ENCODE data around the gene DNASE1L1.

DNA sequence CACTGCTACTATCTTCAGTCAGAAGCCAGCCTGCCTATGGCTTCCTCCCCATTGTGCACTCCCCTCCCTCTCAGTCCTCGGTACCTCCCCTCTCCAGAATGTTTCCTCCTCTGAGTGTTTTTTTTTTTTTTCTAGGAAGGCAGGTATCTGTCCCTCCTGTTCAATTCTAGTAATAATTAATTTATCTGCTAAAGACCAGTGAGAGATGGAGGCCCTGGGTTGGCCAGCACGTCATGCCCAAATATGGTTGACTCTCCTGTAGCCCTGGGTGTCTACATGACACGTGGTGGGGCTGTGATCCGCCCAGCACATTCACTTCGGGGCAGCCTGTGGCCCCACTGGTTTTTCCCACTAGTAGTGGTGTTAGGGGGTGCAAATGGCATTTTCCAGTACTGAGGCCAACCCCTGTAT lies 36.4 kb downstream of the DNASE1L1 start:
- TF ChIP-seq YY1 (IDR thresholded peaks at IDR 0.05; ENCODE audit: low read depth) (no peak), MEF2A (IDR thresholded peaks at IDR 0.05; ENCODE audit: borderline replicate concordance, low read depth) (no peak), EP300 (IDR thresholded peaks at IDR 0.05; ENCODE audit: borderline replicate concordance in 1 of 2, low read depth in 1 of 2, low read length in 1 of 2) (no peak), RAD21 (IDR thresholded peaks at IDR 0.05; ENCODE audit: low read length) (no peak), POLR2AphosphoS5 (IDR thresholded peaks at IDR 0.05; ENCODE audit: low read depth, low read length) (no peak)
- TF ChIP-seq, protein P1, sequence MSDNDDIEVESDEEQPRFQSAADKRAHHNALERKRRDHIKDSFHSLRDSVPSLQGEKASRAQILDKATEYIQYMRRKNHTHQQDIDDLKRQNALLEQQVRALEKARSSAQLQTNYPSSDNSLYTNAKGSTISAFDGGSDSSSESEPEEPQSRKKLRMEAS (IDR thresholded peaks at IDR 0.05; ENCODE audit: low read depth), result no peak
- TF ChIP-seq, protein P2, sequence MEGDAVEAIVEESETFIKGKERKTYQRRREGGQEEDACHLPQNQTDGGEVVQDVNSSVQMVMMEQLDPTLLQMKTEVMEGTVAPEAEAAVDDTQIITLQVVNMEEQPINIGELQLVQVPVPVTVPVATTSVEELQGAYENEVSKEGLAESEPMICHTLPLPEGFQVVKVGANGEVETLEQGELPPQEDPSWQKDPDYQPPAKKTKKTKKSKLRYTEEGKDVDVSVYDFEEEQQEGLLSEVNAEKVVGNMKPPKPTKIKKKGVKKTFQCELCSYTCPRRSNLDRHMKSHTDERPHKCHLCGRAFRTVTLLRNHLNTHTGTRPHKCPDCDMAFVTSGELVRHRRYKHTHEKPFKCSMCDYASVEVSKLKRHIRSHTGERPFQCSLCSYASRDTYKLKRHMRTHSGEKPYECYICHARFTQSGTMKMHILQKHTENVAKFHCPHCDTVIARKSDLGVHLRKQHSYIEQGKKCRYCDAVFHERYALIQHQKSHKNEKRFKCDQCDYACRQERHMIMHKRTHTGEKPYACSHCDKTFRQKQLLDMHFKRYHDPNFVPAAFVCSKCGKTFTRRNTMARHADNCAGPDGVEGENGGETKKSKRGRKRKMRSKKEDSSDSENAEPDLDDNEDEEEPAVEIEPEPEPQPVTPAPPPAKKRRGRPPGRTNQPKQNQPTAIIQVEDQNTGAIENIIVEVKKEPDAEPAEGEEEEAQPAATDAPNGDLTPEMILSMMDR (IDR thresholded peaks at IDR 0.05), result no peak

Data from SK-N-SH (cell line).